Measurements from ENCODE around the gene BLNK.

The BLNK gene

DNA sequence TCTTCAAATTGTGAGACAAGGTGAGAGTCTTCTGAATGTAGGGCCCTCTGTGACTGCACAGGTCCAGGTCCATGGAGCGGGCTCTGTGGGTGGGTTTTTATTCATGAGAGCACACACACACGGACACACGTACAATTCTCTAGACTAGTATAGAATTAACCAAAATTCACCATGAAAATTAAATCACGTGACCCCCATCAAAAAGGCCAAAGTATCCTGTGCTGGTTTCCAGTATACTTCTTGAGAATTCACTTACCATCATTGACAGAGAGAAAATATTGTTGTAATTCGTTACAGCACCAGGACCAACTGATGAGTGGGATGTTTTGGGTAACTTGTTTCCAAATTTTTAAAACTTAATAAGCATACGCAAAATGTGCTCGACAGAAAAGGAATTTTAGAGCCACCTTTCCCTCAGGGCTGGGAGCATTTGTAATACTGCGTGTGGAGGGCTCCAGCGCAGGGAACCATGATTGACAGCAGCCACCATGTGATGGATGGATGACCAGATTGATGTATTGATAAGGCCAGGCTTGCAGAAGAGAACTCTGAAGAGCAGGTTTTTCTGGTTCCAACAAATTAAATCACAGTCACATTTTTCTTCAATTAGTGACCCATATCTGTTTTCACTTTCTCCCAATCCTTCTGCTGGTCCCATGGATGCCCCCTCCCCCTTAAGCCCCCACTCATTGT lies 18.0 kb upstream of the BLNK start:
- H3K18ac ChIP-seq (ENCODE audit: low read depth in 1 of 2, low read length in 2 of 2), result no peak overlapping the region
- H3K23ac ChIP-seq (ENCODE audit: low read length in 2 of 2), result no peak overlapping the region
- H2BK15ac ChIP-seq (ENCODE audit: low read depth, poor library complexity, severe bottlenecking), result no peak overlapping the region
- H3K9me3 ChIP-seq (ENCODE audit: control insufficient read depth, low read length), result no peaks in the 10 kb centered on the region
- no peak for DNase-seq
- 86% methylated on average over 9 of the region's 9 CpGs for WGBS
- H3K14ac ChIP-seq (ENCODE audit: low read length in 2 of 2), result no peak overlapping the region
- H3K4me3 ChIP-seq (ENCODE audit: insufficient read depth in 1 of 2, low read depth in 1 of 2, low read length in 2 of 2), result no peak overlapping the region
- peaks cover 2% of the 10 kb centered on the region for H3K4me1 ChIP-seq (ENCODE audit: control insufficient read depth, insufficient read depth, low read depth, low read length)
- no peaks in the 10 kb centered on the region for H3K79me1 ChIP-seq (replicated peaks; ENCODE audit: low read length, poor library complexity, severe bottlenecking)
- H3K27me3 ChIP-seq (ENCODE audit: control insufficient read depth in 1 of 2, insufficient read depth in 1 of 2, low read length in 2 of 2), result peaks cover under 1 to 16% of the 10 kb centered on the region in 2 experiments
- no peak overlapping the region for H2BK120ac ChIP-seq (ENCODE audit: low read depth, low read length)
- H3K27ac ChIP-seq (ENCODE audit: low read length, poor library complexity, severe bottlenecking), result no peak overlapping the region
- H2AK5ac ChIP-seq (ENCODE audit: low read length, severe bottlenecking), result peak overlapping the region; percentile 82
- no peak overlapping the region for H2BK5ac ChIP-seq (ENCODE audit: low read depth, low read length, poor library complexity, severe bottlenecking)
- H4K91ac ChIP-seq (ENCODE audit: low read length), result no peak overlapping the region
- no peak overlapping the region for H2BK12ac ChIP-seq (ENCODE audit: low read length in 2 of 2)
- H3K9ac ChIP-seq (ENCODE audit: low read length), result no peak overlapping the region
- no peak overlapping the region for H2AFZ ChIP-seq (ENCODE audit: low read depth, low read length)
- no peak overlapping the region for H4K8ac ChIP-seq (ENCODE audit: low read length)
- no peak overlapping the region for H3K4ac ChIP-seq (ENCODE audit: low read depth in 1 of 2, low read length in 2 of 2)
- no peaks in the 10 kb centered on the region for H3K36me3 ChIP-seq (ENCODE audit: control insufficient read depth in 1 of 2, insufficient read depth in 2 of 2, low read depth in 1 of 2, low read length in 2 of 2)
- no peak overlapping the region for H3K4me2 ChIP-seq (ENCODE audit: low read length, poor library complexity, severe bottlenecking)

DNA sequence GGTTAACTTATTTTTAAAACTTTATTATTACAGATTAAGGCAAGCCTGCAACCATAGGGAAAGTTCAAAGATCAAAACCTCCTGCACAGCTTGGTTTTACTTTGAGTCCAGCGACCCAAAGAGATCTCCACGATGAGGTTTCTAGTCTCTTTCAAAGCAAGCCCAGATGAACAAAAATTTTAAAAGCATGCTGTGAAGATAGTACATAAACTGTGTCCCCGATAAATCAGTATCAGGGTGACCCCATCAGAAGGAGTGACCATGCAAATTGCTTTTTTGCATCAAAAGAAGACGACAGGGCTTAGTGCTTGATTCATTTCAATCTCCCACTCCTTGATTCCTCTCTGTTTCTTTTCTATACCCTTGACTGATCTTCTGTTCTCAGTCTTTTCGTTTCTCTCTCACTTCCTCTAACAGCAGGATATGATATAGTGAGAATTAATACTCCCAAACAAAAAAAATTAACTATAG lies 16.8 kb upstream of the BLNK start:
- Histone ChIP-seq H3K79me1 (replicated peaks; ENCODE audit: low read length, poor library complexity, severe bottlenecking) (no peaks in the 10 kb centered on the region), H2AFZ (ENCODE audit: low read depth, low read length) (no peak overlapping the region), H3K27me3 (ENCODE audit: control insufficient read depth in 1 of 2, insufficient read depth in 1 of 2, low read length in 2 of 2) (peaks cover 0 to 8% of the 10 kb centered on the region in 2 experiments), H2BK5ac (ENCODE audit: low read depth, low read length, poor library complexity, severe bottlenecking) (no peak overlapping the region), H3K9me3 (ENCODE audit: control insufficient read depth, low read length) (no peaks in the 10 kb centered on the region), H3K9ac (ENCODE audit: low read length) (no peak overlapping the region), H3K4me1 (ENCODE audit: control insufficient read depth, insufficient read depth, low read depth, low read length) (peaks cover 2% of the 10 kb centered on the region), H3K27ac (ENCODE audit: low read length, poor library complexity, severe bottlenecking) (peak overlapping the region; percentile 83), H3K4ac (ENCODE audit: low read depth in 1 of 2, low read length in 2 of 2) (no peak overlapping the region), H2BK120ac (ENCODE audit: low read depth, low read length) (no peak overlapping the region), H4K91ac (ENCODE audit: low read length) (no peak overlapping the region), H4K8ac (ENCODE audit: low read length) (no peak overlapping the region), H2BK15ac (ENCODE audit: low read depth, poor library complexity, severe bottlenecking) (no peak overlapping the region), H2BK12ac (ENCODE audit: low read length in 2 of 2) (no peak overlapping the region), H2AK5ac (ENCODE audit: low read length, severe bottlenecking) (no peak overlapping the region), H3K36me3 (ENCODE audit: control insufficient read depth in 1 of 2, insufficient read depth in 2 of 2, low read depth in 1 of 2, low read length in 2 of 2) (no peaks in the 10 kb centered on the region), H3K23ac (ENCODE audit: low read length in 2 of 2) (no peak overlapping the region), H3K14ac (ENCODE audit: low read length in 2 of 2) (no peak overlapping the region), H3K18ac (ENCODE audit: low read depth in 1 of 2, low read length in 2 of 2) (no peak overlapping the region), H3K4me2 (ENCODE audit: low read length, poor library complexity, severe bottlenecking) (peak overlapping the region; percentile 20), H3K4me3 (ENCODE audit: insufficient read depth in 1 of 2, low read depth in 1 of 2, low read length in 2 of 2) (no peak overlapping the region)
- 79% methylated on average over 4 of the region's 5 CpGs for WGBS
- no peak for DNase-seq

- Histone ChIP-seq H2BK120ac (ENCODE audit: low read depth, low read length) (no peak overlapping the region), H2BK15ac (ENCODE audit: low read depth, poor library complexity, severe bottlenecking) (no peak overlapping the region), H3K4ac (ENCODE audit: low read depth in 1 of 2, low read length in 2 of 2) (no peak overlapping the region), H4K8ac (ENCODE audit: low read length) (no peak overlapping the region), H4K91ac (ENCODE audit: low read length) (no peak overlapping the region), H3K4me2 (ENCODE audit: low read length, poor library complexity, severe bottlenecking) (peak overlapping the region; percentile 0), H3K27me3 (ENCODE audit: control insufficient read depth in 1 of 2, insufficient read depth in 1 of 2, low read length in 2 of 2) (peaks cover 0 to 8% of the 10 kb centered on the region in 2 experiments), H3K27ac (ENCODE audit: low read length, poor library complexity, severe bottlenecking) (peak overlapping the region; percentile 83), H3K9me3 (ENCODE audit: control insufficient read depth, low read length) (no peaks in the 10 kb centered on the region), H3K4me1 (ENCODE audit: control insufficient read depth, insufficient read depth, low read depth, low read length) (peaks cover 2% of the 10 kb centered on the region), H3K36me3 (ENCODE audit: control insufficient read depth in 1 of 2, insufficient read depth in 2 of 2, low read depth in 1 of 2, low read length in 2 of 2) (no peaks in the 10 kb centered on the region), H3K18ac (ENCODE audit: low read depth in 1 of 2, low read length in 2 of 2) (no peak overlapping the region), H3K23ac (ENCODE audit: low read length in 2 of 2) (no peak overlapping the region), H3K14ac (ENCODE audit: low read length in 2 of 2) (no peak overlapping the region), H3K4me3 (ENCODE audit: insufficient read depth in 1 of 2, low read depth in 1 of 2, low read length in 2 of 2) (no peak overlapping the region), H3K9ac (ENCODE audit: low read length) (no peak overlapping the region), H2BK5ac (ENCODE audit: low read depth, low read length, poor library complexity, severe bottlenecking) (peak overlapping the region; percentile 71), H2AK5ac (ENCODE audit: low read length, severe bottlenecking) (peak overlapping the region; percentile 96), H2AFZ (ENCODE audit: low read depth, low read length) (no peak overlapping the region), H3K79me1 (replicated peaks; ENCODE audit: low read length, poor library complexity, severe bottlenecking) (no peaks in the 10 kb centered on the region), H2BK12ac (ENCODE audit: low read length in 2 of 2) (no peak overlapping the region)
- DNase-seq, result no peak
- WGBS, result 56% methylated on average over 6 of the region's 6 CpGs
These were observed 16.2 kb upstream of the BLNK start for GRCh38 chr10:96287392-96288105.

- Histone ChIP-seq H3K18ac (ENCODE audit: low read depth in 1 of 2, low read length in 2 of 2) (no peak overlapping the region), H2BK12ac (ENCODE audit: low read length in 2 of 2) (no peak overlapping the region), H2AFZ (ENCODE audit: low read depth, low read length) (no peak overlapping the region), H3K4me3 (ENCODE audit: insufficient read depth in 1 of 2, low read depth in 1 of 2, low read length in 2 of 2) (no peak overlapping the region), H3K4ac (ENCODE audit: low read depth in 1 of 2, low read length in 2 of 2) (no peak overlapping the region), H3K27ac (ENCODE audit: low read length, poor library complexity, severe bottlenecking) (no peak overlapping the region), H3K27me3 (ENCODE audit: control insufficient read depth in 1 of 2, insufficient read depth in 1 of 2, low read length in 2 of 2) (peaks cover 0 to 8% of the 10 kb centered on the region in 2 experiments), H3K9me3 (ENCODE audit: control insufficient read depth, low read length) (no peaks in the 10 kb centered on the region), H2BK15ac (ENCODE audit: low read depth, poor library complexity, severe bottlenecking) (no peak overlapping the region), H2AK5ac (ENCODE audit: low read length, severe bottlenecking) (no peak overlapping the region), H3K79me1 (replicated peaks; ENCODE audit: low read length, poor library complexity, severe bottlenecking) (no peaks in the 10 kb centered on the region), H4K91ac (ENCODE audit: low read length) (no peak overlapping the region), H3K14ac (ENCODE audit: low read length in 2 of 2) (no peak overlapping the region), H3K9ac (ENCODE audit: low read length) (no peak overlapping the region), H2BK120ac (ENCODE audit: low read depth, low read length) (no peak overlapping the region), H2BK5ac (ENCODE audit: low read depth, low read length, poor library complexity, severe bottlenecking) (no peak overlapping the region), H3K4me2 (ENCODE audit: low read length, poor library complexity, severe bottlenecking) (no peak overlapping the region), H3K23ac (ENCODE audit: low read length in 2 of 2) (no peak overlapping the region), H3K36me3 (ENCODE audit: control insufficient read depth in 1 of 2, insufficient read depth in 2 of 2, low read depth in 1 of 2, low read length in 2 of 2) (no peaks in the 10 kb centered on the region), H4K8ac (ENCODE audit: low read length) (no peak overlapping the region), H3K4me1 (ENCODE audit: control insufficient read depth, insufficient read depth, low read depth, low read length) (peaks cover 4% of the 10 kb centered on the region)
- 72% methylated on average over 8 of the region's 8 CpGs for WGBS
- no peak for DNase-seq
These were observed 14.0 kb upstream of the BLNK start for GRCh38 chr10:96285331-96285752.

All from mesenchymal stem cell (in vitro differentiated cells and primary cell).